Inferior parietal cortex (tissue), 1 donor: Measurements from ENCODE around the gene PDIA5.

Experiments used
- DNase-seq: peaks from one replicate; pipeline ENCODE4 v3.0.0-alpha.2; 2016; ENCODE audit errors: extremely low spot score

The PDIA5 gene

DNA sequence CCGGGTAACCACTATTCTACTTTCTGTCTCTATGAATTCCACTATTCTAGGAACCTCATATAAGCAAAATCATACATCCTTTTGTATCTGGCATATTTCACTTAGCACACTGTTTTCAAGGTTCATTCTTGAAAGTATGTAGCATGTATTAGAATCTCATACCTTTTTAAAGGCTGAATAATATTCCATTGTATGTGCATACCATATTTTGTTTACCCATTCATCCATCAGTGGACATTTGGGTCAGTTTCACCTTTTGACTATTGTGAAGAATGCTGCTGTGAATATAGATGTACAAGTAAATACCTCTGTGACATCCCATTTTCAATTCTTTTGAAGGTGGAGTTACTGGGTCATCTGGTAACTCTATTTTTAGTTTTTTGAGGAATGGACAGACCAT, 98.3 kb downstream of the PDIA5 start:
- no peak for DNase-seq

DNA sequence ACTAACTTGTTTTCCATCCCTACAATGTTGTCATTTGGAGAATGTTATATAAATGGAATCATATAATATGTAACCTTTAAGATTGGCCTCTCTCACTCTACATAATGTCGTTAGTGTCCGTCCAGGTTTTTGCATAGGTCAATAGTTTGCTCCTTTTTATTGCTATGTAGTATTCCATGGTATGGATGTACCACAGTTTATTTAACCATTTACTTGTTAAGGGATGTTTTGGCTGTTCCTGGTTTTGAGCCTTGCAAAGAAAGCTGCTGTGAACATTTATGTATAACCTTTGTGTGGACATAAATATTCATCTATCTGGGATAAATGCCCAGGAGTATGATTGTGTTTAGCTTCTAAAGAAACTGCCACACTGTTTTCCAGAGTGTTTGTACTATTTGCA, 100.9 kb downstream of the PDIA5 start:
- DNase-seq: no peak

DNA sequence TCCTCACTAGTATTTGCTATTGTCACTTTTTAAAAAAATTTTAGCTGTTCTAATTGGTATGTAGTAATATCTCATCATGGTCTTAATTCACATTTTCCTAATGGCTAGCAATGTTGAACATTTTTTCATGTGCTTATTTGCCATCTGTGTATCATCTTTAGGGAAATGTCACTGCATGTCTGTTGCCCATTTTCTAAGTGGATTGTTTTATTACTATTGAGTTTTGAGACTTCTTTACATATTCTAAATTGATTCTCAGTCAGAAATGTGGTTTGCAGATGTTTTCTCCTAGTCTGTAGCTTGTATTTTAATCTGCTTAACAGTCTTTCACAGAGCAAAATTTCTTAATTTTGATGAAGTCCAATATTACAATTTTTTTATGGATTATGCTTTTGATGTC, 101.3 kb downstream of the PDIA5 start:
- DNase-seq: no peak

DNA sequence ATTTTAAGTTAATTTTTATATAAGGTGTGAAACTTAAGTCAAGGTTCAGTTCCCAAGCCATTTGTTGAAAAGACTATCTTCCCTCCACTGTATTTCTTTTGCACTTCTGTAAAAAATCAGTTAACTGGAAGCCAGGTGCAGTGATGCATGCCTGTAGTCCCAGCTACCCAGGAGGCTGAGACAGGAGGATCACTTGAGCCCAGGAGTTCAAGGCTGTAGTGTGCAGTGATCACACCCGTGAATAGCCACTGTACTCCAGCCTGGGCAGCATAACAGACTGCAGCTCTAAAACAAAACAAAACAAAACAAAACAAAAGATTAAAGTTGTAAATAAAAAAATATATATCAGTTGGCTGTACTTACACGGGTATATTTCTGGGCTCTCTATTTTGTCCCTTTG, 101.8 kb downstream of the PDIA5 start:
- no peak for DNase-seq

DNA sequence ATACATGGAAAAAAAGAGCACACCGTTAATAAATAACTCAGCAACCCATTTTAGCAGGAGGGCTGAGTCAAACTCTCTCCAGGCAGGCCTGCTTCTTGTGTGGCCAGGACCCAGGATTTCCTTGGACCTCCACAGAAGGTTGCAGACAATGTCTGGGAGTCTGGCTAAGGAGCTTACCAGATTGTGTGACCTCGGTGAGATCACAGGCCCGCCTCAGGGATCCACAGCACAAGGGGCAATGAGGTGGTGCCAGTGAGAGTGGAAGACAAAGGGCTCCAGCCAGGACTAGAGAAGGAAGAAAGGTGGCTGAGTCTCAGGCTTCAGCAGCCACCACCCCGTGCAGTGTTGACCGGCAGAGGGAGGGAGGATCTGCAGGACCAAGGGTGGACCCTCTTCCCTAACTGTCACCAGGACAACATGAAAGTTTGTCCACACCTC, 102.7 kb downstream of the PDIA5 start:
- DNase-seq: no peak

DNA sequence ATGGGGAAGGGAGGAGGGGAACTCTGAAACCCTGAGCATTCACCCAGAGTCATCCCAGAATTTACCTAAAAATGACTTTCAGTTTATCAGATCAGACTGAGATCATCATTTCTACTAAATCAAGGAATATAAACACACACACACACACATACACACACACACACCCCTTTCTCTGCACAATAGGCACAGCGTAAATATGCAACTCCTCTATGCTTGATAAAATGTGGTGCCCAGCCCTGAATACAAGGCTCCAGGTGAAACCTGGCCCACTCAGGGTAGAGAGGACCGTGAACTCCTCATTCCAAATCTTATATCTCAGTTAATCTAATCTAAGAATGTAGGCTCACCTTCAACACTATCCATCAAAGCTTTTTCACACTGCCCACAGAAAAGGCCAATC, 103.1 kb downstream of the PDIA5 start:
- no peak for DNase-seq

DNA sequence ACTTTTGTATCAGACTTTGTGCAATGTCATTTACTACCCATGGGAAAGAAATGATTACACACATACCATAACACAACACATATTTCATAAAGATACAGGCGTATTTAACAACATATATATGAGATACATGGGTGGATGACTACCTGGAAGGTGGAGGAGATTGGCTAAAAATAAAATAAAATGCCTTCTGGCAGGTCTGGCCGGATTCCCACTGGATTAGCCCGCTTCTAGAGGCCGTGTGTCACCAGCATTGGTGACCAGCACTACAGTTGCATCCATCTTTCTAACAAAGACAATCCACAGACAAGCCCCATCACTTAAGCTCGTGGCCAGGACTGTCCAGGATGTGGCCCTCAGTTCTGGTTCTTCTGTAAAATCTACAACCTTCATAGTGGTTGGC, 114.0 kb downstream of the PDIA5 start:
- no peak for DNase-seq

DNA sequence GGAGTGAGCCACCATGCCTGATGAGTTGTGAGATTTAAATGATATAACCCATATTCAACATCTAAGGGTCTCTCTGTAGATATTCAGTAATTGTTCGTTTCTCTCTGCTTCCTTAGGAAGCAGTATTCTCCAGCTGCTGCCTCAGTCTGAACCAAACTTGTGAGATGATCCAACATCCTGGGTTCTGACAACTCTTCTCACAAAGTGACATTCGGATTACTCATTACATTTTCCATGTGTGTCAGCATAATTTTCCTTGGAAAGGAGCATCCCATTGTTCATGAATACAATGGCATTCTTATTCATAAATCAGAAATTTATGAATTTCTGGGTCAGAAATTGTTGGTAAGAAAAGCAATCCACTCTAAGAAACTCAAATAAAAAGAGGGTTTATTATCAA, 119.9 kb downstream of the PDIA5 start:
- no peak for DNase-seq

DNA sequence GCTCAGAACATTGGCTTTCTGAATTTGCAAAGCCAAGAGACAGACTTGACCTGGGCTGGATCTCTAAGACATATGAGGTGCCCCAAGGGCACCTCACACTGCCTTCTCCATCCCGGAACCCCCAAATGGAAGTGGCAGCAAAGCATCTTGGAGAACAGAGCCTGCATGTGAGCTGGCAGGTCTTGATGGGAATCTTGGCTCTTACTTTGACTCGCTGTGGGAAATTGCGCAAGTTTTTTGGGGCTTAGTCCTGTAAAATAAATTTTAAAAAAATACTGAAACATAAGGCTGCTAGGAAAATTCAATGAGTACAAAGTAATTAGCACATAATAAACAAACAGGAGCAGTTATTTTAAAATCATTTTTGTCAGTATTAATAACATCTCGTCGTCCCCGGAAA, 121.2 kb downstream of the PDIA5 start:
- no peak for DNase-seq

DNA sequence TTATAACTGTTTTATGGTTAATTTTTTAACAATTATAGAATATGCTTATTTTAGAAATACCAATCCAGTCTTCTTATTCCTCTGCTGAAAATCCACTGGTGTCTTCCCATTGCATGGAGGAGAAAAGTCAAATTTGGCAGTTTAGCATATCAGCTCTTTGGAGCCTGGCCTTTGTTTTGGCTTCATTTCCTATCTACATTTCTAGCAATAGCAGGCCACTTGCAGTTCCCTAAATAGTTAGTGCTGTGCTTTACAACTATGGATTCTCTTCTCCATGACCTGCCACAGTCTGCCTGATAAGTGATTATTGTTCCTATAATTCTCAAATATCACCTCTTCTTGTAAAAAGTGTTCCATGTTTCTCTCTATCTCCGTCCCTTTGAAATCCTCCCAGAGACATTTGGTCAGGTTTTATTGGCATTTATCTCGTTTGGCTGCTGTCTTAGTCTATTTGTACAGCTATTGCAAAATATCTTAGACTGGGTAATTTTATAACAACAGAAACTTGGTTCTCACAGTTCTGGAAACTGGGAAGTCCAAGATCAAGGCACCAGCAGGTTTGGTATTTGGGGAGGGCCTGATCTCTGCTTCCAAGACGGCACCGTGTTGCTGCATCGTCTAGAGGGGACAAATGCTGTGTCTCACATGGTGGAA, 126.8 kb downstream of the PDIA5 start:
- DNase-seq: no peak

DNA sequence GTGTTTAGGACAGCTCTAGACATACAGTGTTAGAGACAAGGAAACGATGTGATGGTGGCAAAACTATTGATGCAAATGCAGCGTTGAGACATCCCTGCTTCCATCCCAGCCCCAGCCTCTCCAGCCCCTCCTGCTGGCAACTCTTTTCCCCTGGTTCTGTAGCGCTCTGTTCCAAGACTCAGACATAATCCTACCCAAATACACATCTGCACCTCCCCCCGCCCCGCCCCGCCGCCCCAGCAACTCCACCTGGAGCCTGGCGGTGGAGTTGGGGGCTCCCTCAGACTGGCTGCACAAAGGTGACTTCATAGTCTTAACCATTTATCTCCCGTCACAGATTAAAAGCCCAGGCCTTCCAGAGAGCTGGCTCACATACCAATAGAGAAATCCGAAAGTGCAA, 127.7 kb downstream of the PDIA5 start:
- DNase-seq: no peak

DNA sequence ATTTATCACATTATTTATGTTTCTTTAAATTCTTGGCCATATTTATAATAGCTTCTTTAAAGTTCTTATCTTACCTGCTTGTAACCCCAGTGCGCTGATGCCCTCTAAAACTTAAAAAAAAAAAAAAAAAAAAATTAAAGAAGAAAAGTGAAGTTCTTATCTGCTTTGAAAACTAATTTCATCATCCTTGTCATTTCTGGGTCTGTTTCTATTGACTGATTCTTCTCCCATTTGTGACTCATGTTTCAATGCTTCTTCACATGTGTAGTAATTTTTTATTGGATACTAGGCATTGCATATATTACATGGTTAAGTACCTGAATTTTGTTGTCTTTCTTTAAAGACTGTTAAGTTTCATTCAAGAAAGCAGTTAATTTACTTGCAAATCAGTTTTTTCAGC, 131.5 kb downstream of the PDIA5 start:
- no peak for DNase-seq

DNA sequence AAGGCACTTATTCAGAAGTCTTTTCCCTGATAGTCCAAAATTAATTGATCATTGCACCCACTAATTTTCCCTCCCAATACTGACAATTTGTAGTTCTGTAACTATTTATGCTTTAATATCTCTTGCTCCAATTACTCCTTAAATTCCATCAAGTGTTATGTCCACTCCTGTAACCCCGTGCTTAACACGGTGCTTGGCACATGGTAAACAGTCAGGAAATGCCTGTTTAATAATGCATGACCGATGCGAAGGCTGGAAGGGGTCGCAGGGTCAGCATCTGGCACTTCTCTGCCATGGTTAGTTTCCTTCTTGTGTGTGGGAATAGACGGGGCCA, 134.4 kb downstream of the PDIA5 start:
- DNase-seq: no peak

DNA sequence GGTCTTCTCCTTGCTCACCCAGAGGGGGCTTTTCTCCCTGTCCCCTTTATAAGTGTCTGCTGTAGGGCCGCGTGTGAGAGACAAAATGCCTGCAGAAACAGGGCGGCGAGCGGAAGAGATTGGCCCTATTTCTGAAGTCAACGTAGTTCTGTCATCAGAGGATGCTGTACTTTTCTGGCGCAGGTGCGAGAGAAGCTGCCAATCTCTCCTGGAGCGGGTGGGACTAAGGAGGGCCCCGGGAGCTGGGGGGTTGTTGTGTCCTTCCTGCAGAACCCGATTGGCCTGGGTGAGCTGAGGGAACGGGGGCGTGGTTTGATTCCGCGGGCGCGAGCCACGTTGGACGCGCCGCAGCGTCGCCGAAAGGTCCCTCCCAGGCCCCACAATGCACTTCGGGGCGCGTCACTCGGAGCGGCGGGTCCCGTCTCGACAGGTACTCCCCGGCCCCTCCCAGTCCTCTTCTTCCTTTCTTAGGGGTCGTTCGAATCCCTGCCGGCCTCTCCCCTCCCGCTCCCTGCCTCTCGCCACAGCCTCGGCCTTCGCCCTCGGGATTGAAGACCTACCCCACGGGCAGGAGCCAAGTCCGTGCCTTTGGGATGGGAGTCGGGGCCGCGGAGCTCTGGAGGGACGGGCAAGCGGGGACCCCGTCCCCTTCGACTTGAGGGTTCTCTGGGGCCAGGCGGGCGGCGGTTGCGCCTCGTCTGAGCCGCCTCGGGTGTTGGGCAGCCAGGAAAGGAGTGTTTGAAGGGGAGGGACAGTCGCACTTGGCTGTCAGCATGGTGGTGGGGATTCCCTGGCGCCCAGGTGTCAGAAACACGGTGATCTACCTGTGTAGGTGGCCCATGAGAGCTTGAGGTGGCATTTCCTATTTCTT, 135.0 kb downstream of the PDIA5 start, which contains the start of gene SEC22A:
SEC22A (plus strand) TSS at position 387 of the 871 bp plus-strand sequence. CDS start 7,275 bp downstream, outside the sequence.
- peak; percentile 90 for DNase-seq

DNA sequence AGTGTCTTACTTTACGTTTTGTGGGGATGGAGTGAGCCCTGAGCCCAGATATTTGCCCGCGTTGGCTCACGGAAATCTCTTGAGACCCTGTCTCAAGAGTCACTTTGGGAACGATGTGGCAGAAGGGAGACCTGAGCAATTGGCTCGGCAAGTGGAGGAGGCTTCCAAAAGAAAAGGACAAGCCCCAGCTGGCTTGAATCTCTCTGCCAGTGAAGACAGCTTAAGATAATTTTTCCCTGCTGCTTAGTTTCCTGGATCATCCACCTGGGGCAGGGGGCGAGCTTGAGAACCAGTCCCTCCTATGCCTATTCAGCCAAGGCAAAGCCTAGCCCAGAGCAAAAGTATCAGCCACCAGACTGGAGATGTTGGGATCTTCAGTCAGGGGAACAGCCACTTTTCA, 135.6 kb downstream of the PDIA5 start:
- DNase-seq: no peak
